Right atrium auricular region (tissue), 2 donors: ENCODE data around the gene HDHD5. TPM values are rescaled to one million over a fixed set of nuclear protein-coding genes. Genes with fewer than 3 reads are reported as not detected.
A peak's percentile ranks its signal among the peaks of the same experiment; 100 is the strongest.

ENCODE experiments used
- DNase-seq: peaks from one replicate; pipeline ENCODE4 v3.0.0-alpha.2; 2019; ENCODE audit warnings: low spot score
- H3K27ac ChIP-seq, 2 donors: fragments of 200-600 bp; sonication (generic); 1 replicate in 1 of 2; 2 replicates in 1 of 2; pipeline ENCODE4 v1.5.1; 2016 to 2019
- H3K27me3 ChIP-seq, 2 donors: fragments of 200-600 bp; sonication (generic); one replicate each; pipeline versions ENCODE4 v1.5.1 to v1.6.0; 2017 to 2019
- H3K36me3 ChIP-seq: fragments of 200-600 bp; sonication (generic); one replicate; pipeline ENCODE4 v1.5.1; 2016
- H3K4me1 ChIP-seq, 2 donors: fragments of 200-600 bp; sonication (generic); one replicate each; pipeline versions ENCODE4 v1.5.1 to v1.6.0; 2017 to 2019
- H3K4me3 ChIP-seq, 2 donors: fragments of 200-600 bp; sonication (generic); 1 replicate in 1 of 2; 2 replicates in 1 of 2; pipeline ENCODE4 v1.5.1; 2017 to 2019; ENCODE audit warnings: mild to moderate bottlenecking in 1 of 2, moderate library complexity in 1 of 2
- H3K9me3 ChIP-seq, 2 donors: fragments of 200-600 bp; sonication (generic); one replicate each; pipeline ENCODE4 v1.5.1; 2019
- CTCF ChIP-seq, 2 donors: fragments of 200-600 bp; sonication (generic); IDR thresholded peaks; one replicate each; pipeline ENCODE4 v1.5.1; 2019; ENCODE audit warnings: antibody characterized with exemption in 2 of 2
- total RNA-seq, 2 donors: library from RNA; depleted of rRNA; stranded (reverse); fragments of >200 nt; gene quantifications; one replicate each; pipeline ENCODE4 v1.1.0, GENCODE V29; 2016

The HDHD5 gene
- total RNA-seq, 2 donors from 2014 or later, result 33.1 to 39.7 TPM

- Histone ChIP-seq H3K4me3 (peak within 1 kb of the TSS; percentile 60 to 67), H3K4me1 (peaks cover 0 to 26% of the 10 kb centered on the region in 2 donors), H3K27me3 (peaks cover 0 to 2% of the 10 kb centered on the region in 2 donors), H3K9me3 (no peaks in the 10 kb centered on the region), H3K36me3 (no peaks in the 10 kb centered on the region), H3K27ac (peak within 1 kb of the TSS; percentile 64 to 66)
- no peak for TF ChIP-seq CTCF (IDR thresholded peaks at IDR 0.05)
- peak; percentile 67 for DNase-seq
These were observed 37.6 kb downstream of the HDHD5 start, which contains the start of gene TMEM121B for GRCh38 chr22:17121233-17122195. TMEM121B (minus strand) TSS chr22:17121360; CDS start chr22:17121127, 233 bp downstream.

GRCh38 chr22:17120711-17121232 lies 38.3 kb downstream of the HDHD5 start:
- DNase-seq, result no peak
- Histone ChIP-seq H3K4me3 (peak overlapping the region; percentile 60 to 67), H3K9me3 (no peaks in the 10 kb centered on the region), H3K36me3 (no peaks in the 10 kb centered on the region), H3K27me3 (peaks cover 0 to 2% of the 10 kb centered on the region in 2 donors), H3K4me1 (peaks cover 0 to 26% of the 10 kb centered on the region in 2 donors), H3K27ac (peak overlapping the region; percentile 64 to 66)
- TF ChIP-seq CTCF (IDR thresholded peaks at IDR 0.05), result no peak

- Histone ChIP-seq H3K36me3 (no peaks in the 10 kb centered on the region), H3K27me3 (peaks cover 0 to 2% of the 10 kb centered on the region in 2 donors), H3K4me1 (peaks cover 0 to 26% of the 10 kb centered on the region in 2 donors), H3K4me3 (peak overlapping the region; percentile 60 to 67), H3K9me3 (no peaks in the 10 kb centered on the region), H3K27ac (no peak overlapping the region)
- TF ChIP-seq CTCF (IDR thresholded peaks at IDR 0.05), result no peak
- DNase-seq, result no peak
These were observed 38.8 kb downstream of the HDHD5 start for GRCh38 chr22:17120281-17120680.

GRCh38 chr22:17119481-17120202 lies 39.4 kb downstream of the HDHD5 start:
- Histone ChIP-seq H3K27ac (no peak overlapping the region), H3K27me3 (peaks cover 0 to 2% of the 10 kb centered on the region in 2 donors), H3K4me1 (peaks cover 0 to 26% of the 10 kb centered on the region in 2 donors), H3K9me3 (no peaks in the 10 kb centered on the region), H3K4me3 (peak overlapping the region in 1 of 2 donors; percentile 3), H3K36me3 (no peaks in the 10 kb centered on the region)
- no peak for DNase-seq
- peak in 1 of 2 donors; percentile 58 for TF ChIP-seq CTCF (IDR thresholded peaks at IDR 0.05)

GRCh38 chr22:17118342-17118741 lies 40.7 kb downstream of the HDHD5 start:
- H3K27me3 ChIP-seq, result no peaks in the 10 kb centered on the region
- TF ChIP-seq CTCF (IDR thresholded peaks at IDR 0.05), result no peak
- H3K4me3 ChIP-seq, result no peak overlapping the region
- no peak overlapping the region for H3K27ac ChIP-seq
- peaks cover 0 to 26% of the 10 kb centered on the region in 2 donors for H3K4me1 ChIP-seq
- DNase-seq, result no peak
- H3K36me3 ChIP-seq, result no peaks in the 10 kb centered on the region
- no peaks in the 10 kb centered on the region for H3K9me3 ChIP-seq
